ENCODE measurements around the gene GSAP.

The GSAP gene

DNA sequence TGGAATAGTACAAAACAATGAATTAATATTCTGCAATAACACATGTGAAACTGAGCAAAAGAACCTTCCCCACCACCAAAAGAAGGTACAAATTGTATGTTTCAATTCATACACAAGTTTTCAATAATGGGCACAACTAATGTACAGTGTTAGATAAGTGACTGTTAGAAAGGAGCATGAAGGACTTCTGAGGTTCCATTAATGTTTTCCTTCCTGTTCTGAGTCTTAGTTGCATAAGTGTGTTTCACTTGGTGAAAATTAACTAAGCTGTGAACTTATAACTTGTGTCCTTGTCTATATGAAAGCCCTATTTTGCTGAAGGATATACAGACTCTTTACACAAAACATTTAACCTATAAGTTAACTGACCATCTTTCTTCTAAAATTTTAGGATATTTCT, 8.2 kb downstream of the GSAP start:
- no peak for DNase-seq

DNA sequence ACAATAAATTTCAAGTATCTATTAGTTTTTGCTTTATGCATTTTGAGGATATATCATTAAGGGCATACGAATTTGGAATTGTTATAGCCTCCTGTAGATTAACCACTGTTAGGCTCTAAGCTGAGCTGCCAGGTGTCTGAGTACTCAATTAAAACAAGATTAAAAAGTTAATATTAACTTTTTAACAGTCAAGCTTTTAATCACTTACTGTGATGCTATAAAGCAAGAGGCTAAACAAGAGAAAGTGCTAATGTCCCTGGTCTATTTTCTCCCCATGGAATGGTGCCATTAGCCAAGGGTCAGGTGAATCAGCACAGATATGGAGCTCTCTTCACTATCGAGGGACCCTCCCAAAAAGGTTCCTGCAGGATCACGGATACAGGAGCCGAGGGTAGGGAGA, 9.7 kb downstream of the GSAP start:
- no peak for DNase-seq

DNA sequence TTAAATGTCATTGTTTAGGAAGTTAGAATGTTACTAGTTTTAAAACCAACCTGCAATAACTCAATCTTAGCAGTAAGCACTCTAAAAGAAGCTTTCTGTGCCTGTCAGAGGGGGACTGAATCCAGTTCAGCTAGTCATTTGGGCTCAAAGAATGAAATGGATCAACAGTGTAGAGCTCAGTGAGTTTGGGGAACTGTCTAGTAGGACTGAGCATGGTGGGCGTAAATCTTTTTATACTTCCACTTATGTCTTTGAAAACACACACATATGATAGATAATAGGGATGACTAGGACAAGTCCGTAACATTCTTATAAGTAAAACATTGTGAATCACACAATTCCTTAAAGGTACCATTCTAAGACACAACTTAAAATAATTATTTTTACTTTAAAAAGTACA, 11.5 kb downstream of the GSAP start:
- no peak for DNase-seq

DNA sequence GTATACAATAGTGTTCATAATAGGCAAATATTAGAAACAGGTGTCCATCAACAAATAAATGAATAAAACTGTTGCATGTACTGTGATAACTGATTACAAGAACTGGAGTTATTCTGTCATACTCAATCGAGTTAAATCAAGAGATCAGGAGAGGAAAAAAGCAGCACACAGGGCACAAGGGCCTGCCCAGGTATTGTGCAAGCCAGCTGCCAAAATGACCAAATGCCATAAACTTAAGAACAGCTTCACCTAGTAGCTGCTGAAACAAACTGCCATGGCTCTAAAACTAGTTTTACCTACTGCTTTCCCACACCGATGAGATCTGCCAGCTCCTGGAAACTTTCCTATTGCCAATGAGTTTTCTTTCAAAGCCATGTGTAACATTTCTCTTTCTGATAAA, 12.2 kb downstream of the GSAP start:
- no peak for DNase-seq

DNA sequence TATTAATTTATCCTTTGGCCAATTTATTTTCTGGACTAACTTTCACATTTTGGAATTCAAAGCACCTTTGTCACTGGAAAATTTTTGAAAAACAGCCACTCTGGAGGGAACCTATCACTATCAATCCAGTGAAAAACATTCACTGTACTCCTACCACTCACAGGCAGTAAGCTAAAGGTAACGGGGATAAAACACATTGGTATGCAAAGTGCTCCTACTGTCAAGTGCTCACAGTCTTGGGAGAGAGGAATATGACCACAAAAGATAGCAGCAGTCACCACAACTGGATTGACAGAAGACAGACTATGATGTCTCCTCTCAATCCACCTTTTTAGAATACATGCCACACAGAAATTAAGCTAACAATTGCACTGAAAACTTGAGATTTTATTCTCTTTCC, 13.3 kb downstream of the GSAP start:
- DNase-seq: no peak

DNA sequence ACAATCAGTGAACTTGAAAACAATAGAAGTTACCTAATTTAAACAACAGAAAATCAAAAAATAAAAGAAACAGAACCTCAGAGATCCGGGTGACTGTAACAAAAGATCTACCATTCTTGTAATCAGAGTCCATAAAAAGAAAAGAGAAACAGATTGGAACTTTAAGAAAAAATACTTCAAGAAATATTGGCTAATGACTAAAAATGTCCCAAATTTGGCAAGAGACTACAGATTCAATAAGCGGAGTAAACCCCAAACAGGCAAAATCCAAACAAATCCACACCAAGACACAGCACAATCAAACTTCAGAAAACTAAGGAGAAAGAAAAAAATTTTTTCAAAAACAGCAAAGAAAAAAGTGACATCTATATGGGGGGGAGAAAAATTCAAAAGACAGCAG, 15.1 kb downstream of the GSAP start:
- DNase-seq: no peak

DNA sequence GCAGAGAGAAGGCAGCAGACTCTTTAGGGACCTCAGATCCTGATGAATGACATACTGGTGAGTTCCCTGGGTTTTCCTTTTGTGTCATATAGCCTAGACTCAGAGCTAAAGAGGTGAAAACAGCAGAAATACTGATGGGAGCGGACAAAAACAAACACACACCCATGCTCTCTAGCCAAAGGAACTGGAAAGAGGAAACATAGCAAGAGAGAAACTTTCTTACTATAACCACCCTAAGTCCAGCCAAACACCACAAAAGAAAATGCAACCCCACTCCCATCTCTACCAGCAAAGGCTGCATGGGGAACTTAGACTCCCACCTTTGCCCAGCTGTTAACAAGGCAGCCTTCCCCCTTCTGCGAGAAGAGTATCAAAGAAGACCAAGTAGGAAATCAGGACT, 16.3 kb downstream of the GSAP start:
- DNase-seq: no peak

DNA sequence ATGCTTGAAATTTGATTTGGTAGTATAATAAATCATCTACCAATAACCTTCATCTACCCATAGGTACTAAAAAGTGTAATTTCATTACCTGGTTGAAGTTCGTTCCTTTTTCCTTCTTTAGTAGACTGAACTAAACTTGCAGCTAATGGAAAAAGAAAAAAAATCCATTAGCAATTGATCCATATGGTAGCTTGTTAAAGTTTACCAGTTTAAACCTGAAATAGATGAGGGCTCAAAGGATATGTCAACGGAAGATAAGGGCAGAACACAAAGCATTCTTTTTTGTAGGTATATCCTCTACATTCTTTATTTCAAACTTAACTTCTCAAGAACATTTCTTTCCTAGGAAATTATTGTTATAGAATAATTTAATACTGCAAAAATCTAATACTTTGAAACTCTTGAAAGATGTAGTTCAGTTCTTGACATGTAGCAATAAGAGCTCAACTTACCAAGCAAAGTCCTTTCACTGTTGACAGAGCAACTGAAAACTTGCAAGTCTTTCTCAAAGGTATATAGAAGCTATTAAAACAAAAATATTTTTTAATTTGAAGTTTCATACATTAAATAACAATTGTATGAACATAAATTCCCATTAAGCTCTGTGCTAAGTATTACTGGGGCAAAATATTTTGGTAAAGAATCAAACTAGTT, 19.1 kb downstream of the GSAP start:
- no peak for DNase-seq

DNA sequence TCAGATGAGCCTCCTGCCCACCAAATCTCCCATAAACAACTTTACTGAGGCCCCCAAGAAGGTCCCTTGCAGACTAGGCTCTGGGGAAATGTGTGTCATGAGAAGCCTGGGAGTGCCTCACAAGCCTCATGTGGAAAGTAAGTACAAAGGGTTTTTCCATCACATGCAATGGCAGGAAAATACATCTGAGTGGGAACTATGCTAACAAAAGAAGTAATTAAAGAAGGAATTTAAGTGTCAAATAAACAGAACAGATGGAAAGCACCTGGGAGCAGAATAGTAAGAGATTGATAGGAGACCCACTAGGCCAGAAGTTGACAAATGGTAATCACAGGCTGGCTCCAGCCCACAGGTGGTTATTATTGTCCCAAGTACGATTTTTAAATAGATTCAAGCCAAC, 20.5 kb downstream of the GSAP start:
- no peak for DNase-seq

DNA sequence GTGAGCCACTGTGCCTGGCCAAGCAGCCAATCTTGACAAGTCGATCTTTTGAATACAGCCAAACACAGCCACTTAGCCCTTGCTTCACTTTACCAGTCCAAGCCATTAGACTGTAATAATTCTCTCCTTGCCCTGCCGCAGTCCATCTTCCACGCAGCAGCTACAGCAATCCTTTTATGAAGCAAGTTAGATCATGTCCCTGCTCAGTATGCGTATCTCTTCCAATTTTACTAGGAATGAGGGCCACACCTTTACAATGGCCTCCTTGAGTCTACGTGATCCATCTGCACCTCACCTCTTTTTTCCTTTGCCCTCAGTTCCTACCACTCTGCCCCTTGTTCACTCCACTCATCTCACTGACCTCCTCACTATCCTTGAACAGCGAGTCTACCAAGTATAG, 22.2 kb downstream of the GSAP start:
- DNase-seq: no peak

DNA sequence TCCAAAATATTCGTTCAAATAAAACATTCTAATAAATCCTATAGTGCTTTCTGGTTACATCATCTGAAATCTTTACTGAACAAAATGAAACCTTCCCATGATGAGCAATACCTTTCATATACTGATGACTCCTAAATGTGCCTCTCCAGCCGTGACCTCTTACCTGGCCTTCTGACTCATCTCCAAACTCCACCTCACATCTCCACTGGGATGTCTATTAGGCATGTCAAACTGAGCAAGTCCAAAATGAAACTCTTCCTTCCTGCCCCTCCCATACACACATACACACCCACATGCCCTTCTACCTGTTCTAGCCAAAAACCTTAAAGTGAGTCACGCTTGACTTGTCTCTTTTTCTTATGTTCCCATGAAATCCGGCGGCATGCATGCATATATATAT, 22.9 kb downstream of the GSAP start:
- DNase-seq: no peak

DNA sequence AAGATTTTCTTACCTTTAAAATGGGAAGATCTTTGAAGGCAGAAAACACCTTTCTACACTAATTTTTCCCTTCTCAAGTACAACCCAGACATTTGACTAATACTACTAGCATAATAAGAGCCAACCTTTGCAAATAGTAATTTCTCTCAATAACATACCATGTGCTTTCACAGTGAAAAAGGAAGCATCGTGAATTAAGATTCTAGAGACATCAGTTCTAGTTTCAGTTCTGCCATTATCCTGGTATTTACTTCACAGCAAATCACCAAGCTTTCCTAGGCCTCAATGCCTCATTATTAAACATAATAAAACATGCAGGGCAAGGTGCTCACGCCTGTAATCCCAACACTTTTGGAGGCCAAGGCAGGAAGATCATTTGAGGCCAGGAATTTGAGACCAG, 24.9 kb downstream of the GSAP start:
- no peak for DNase-seq

DNA sequence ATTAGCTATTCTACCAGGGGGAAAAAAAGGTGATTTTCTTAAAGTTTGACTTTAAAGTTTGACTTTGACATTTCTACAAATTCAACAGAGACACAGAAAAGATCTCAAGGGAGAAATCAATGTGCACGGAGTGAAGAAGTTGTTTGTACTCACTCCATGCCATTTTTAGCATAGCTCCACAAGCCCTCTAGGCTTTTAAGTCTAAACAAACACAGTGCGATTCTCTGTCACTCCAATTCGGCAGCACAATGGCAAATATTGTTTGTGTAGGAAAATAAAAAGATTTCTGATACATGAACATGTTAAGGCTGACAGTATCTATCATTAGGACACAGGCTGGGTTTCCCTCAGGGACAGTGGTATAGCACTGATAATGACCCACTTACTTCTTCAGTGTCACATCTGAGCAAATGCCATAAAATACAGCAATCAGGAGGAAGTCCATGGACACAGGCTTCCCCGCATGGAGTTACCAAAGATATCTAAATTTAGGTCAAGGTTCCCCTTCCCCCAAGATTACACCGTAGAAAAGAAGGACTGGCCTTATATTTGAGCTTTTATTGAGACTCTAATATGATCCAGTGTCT, 28.0 kb downstream of the GSAP start:
- DNase-seq: no peak

DNA sequence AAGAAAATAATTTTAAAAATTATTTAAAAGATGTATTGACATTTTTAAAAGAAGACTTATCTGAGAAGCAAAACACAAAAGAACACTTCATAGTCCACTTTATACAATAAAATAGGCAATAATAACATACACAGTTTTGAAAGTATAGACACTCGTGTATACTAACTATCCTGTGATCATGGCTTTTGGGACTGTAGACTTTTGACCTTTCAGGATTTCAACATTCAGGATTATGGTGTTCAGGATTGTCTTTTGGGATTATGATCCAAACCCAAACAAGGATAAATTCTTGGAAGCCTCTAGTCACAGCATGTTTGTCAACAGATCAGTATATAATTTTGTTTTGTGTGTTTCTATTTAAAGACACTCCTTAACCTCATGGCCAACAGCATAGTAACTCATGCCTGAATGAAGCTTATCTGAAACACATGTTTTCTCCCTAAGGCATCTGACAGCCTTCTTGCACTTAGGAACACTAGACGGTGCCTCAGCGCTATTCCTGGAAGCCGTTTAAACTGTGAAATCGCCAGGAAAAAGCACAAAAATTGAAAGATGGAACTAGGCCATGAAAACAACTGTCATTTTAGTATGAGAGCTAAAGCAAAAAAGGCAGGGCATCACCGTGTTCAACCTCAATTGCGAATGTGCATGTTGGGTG, 29.9 kb downstream of the GSAP start:
- no peak for DNase-seq

DNA sequence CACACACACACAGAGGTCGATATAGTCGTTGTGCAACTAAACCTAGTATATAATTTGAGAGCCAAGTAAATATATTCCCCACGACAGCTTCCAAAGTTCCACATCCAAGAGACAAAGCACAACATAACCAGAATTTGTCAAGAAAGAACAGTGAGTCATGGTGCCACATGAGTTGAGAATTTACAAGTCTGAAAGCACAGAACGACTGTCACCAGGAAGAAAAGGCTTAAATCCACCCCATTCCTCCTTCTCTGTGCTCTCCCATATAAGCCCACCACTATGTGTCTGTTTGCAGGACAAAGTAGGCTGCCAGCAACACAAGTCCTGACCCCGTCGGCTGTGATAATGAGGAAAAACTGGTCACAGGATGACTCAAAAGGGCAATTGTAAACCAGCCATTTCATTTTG, 32.8 kb downstream of the GSAP start:
- DNase-seq: no peak

DNA sequence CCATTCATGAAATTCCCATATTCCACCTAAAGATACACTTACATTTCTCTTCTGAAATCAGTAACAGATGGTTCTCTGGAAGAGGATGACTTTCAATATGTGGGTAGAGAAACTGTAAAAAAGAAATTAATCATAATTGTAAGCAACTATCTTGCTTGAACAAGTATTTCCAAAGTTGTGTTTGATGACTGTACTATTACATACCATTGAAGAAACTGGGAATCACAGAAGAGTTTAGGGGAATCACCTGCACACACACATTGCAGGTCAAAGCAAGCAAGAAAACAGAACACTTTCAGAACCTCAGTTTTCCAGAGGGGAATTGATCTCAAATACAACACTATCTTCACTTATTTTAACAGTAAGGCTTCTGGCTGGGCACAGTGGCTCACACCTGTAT, 33.6 kb downstream of the GSAP start:
- no peak for DNase-seq

DNA sequence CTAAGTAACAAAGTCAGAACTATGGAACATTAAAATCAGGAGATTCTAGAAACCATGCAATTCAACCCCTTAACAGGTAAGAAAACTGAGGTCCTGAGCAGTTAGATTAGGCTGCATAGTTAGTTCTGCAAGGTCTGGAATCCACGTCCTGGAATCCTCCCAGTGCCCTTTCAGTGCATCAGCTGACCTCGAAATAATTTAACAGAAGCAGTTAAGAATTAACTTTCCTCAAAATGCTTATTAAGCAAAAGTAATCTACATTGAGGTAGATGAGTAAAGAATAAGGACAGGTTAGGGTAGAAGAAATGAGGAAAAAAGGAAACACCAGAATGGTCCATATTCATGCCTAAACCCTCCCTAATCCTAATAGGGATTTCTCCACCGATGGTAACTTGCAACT, 37.6 kb downstream of the GSAP start:
- no peak for DNase-seq

DNA sequence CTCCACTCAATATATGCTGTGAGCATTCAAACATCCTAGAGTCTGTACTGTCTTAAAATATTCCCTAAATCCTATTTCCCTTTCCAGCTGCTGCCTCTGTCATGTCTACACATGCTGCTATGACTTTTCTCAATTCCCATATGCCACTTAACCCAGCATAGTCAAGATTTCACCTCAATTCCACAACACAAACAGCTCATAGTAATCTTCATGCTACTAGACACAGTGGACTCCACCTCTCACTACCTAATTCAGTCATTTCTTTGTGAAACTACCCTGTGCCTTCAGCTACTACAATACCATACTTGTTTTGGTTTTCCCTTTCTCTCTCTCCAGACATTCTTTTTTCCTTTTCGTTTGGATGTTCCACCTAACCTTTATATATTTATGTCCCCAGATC, 45.5 kb downstream of the GSAP start:
- DNase-seq: no peak

DNA sequence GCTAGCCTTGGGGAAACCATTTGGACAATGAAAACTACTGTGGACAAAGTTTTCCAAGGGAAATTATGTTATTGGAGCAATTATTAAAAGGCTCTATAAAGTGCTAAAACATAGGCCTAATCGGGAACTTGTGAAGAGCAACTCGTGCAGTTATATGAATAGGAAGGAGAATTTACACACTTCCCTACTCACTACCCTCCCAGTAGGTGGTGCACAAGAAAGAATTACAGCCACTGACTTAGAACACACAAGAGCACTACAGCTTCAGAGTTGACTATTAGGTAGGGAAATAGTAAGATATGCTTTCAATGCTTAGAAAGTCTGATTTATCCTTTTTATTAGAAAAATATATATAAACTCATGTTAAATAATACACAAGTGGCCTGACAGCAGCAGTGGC, 47.2 kb downstream of the GSAP start:
- DNase-seq: no peak

DNA sequence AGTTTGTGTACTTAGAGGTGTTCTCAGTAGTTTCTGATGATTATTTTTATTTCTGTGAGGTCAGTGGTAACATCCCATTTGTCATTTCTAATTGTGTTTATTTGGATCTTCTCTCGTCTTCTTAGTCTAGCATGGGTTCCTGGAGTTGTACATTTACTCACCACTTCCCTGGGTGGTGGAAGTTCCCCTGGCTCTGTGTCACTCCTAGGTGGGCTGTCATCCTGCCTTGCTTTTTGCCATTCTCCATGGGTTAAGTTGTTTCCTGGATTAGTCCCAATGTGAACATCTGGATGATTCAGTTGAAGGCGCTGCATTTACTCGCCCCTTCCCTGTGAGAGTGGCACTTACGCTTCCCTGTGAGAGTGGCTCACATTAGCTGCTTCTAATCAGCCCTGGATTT, 48.2 kb downstream of the GSAP start:
- DNase-seq: no peak

DNA sequence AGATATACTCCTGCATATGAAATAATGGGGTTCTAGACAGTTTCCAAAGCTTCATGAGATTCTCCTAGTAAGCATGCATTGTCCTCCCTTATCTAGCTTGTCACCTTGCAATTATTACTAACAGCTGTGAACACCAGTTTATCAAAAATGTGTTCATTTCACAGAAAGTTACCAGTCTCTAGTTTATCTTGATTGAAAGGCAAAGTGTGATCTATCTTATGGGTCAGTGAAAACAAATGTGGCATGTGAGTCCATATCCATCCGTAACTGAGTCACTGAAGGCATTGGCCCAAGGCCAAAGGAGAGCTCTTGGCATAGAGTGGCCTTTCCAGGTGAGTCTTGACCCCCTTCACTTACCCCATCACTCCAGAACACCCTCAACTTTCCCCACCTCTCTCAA, 53.2 kb downstream of the GSAP start:
- DNase-seq: no peak

DNA sequence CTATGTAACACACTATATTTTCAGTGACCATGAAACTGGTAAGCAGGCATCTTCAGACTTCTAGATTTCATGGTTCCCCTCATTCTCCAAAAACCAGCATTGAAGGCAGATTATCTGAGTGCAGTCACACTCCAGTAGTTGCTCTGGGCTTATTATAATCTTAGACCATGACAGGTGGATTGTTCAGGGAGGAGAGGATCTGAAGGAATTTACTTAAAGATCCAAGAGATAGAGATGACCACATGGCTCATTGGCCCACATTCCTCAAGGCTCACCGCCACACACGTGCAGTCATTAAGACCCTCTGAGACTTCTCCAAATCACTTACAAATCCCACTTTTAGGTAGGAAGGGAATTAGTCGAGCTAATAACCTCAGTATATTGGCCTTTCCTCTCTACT, 55.2 kb downstream of the GSAP start:
- no peak for DNase-seq

DNA sequence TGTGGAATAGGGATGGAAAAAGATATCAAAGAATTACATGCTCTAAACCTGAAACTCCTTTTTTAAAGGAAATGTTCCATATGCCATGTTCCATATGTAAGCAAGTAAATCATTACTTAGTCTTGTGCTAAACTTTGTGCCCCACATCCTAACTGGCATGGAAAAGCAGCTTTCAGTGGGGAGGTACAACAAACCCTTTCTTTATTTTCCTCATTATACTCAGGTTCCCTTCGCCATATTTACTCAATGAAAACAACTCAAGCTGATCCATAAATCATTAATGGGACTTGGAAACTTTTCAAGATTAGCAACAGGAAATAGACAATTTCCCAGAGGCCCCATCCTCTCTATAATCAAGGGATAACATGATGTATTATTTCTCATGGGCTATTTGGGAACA, 56.0 kb downstream of the GSAP start:
- DNase-seq: no peak

DNA sequence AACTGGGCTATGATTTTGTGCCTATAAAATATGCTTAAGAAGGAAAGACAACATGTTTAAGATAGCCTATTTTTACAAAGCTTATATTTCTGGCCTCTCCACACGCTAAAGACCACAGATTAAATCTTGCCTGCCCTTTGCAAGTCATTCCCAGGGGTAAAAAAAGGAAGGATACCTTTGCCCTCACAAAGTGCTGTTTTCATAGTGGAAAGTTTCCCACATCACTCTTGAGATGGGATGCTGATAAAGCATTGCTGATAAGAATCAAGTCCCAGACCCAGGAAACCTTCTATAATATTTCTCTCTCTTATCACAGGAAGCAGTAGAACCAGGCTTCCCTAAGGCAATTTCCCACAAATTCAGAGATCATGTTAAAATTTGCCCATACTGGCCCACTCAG, 56.5 kb downstream of the GSAP start:
- DNase-seq: no peak

DNA sequence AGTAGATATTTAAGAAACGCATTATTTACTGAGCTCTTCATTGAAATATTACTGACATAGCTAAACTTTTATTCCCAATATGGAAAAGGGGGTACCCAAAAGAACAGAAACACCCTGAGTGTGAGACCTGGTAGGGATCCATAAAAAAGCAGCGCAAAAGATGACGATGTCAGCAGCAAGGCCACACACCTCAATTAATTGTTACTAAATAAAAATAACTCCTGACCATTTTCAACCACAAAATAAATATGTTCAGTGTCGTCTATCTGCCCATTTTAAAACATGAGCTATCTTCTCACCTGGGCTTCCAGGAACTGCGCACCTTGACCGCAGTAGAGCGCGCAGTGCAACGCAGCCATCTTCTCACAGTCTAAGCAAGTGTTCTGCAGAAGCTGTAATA, 61.2 kb downstream of the GSAP start:
- DNase-seq: no peak

Measured in activated naive CD4-positive, alpha-beta T cell (primary cell).